OCI-LY3 (cell line): ENCODE measurements around the gene OBSCN.

Experiments used
- H2AFZ ChIP-seq: fragments of 200-600, 300-600 bp; shearing (Covaris generic); 2 replicates; pipeline ENCODE4 v1.6.0; 2014; ENCODE audit warnings: antibody characterized with exemption, low read depth, low read length
- H3K27ac ChIP-seq: fragments of 200-600, 300-600 bp; sonication (generic); 2 replicates; pipeline ENCODE4 v1.5.1; 2014; ENCODE audit warnings: mild to moderate bottlenecking, low read length, moderate library complexity, mixed read lengths
- H3K27me3 ChIP-seq: fragments of 200-600, 300-600 bp; sonication (generic); 2 replicates; pipeline ENCODE4 v1.6.1; 2014; ENCODE audit warnings: low read depth, low read length, mixed read lengths
- H3K36me3 ChIP-seq: fragments of 200-600, 300-600 bp; sonication (generic); replicated peaks from 2 replicates; pipeline ENCODE3; 2014; ENCODE audit warnings: low read depth, low read length, mixed read lengths
- H3K4me1 ChIP-seq: fragments of 300-600, 200-600 bp; sonication (generic); 2 replicates; pipeline ENCODE4 v1.6.1; 2014; ENCODE audit warnings: low read length, mixed read lengths
- H3K4me2 ChIP-seq: fragments of 200-600, 300-600 bp; sonication (generic); 2 replicates; pipeline ENCODE4 v1.6.1; 2014; ENCODE audit warnings: low read length, mixed read lengths
- H3K4me3 ChIP-seq: fragments of 300-600, 200-600 bp; sonication (generic); 2 replicates; pipeline ENCODE4 v1.5.1; 2014; ENCODE audit warnings: antibody characterized with exemption, mild to moderate bottlenecking, low read length, moderate library complexity
- H3K79me2 ChIP-seq: fragments of 300-600, 200-600 bp; shearing (Covaris generic); 2 replicates; pipeline ENCODE4 v1.6.1; 2014; ENCODE audit warnings: mild to moderate bottlenecking, low read length, mixed read lengths
- H3K9ac ChIP-seq: fragments of 300-600, 200-600 bp; shearing (Covaris generic); 2 replicates; pipeline ENCODE4 v1.6.0; 2014; ENCODE audit warnings: mild to moderate bottlenecking, low read length, moderate library complexity
- H3K9me3 ChIP-seq: fragments of 200-600, 300-600 bp; shearing (Covaris generic); 2 replicates; pipeline ENCODE4 v1.6.1; 2014; ENCODE audit warnings: low read length, mixed read lengths; ENCODE audit not compliant: insufficient read depth
- H4K20me1 ChIP-seq: fragments of 200-600, 300-600 bp; sonication (generic); 2 replicates; pipeline ENCODE4 v1.6.1; 2016; ENCODE audit warnings: low read length, mixed read lengths; ENCODE audit not compliant: insufficient read depth
- CTCF ChIP-seq: fragments of 200-600, 300-600 bp; sonication (generic); IDR thresholded peaks from 2 replicates; pipeline ENCODE4 v1.5.1; 2014; ENCODE audit warnings: antibody characterized with exemption, low read length, low read depth
- EZH2phosphoT487 ChIP-seq: fragments of 200-600 bp; shearing (Covaris generic); IDR thresholded peaks from 2 replicates; pipeline ENCODE4 v1.6.1; 2018; ENCODE audit warnings: antibody characterized with exemption, mixed run types, low read depth

Gene OBSCN

GRCh38 chr1:228334226-228334935, 126.5 kb downstream of the OBSCN start:
- Histone ChIP-seq H4K20me1 (no peaks in the 10 kb centered on the region), H3K4me3 (no peak overlapping the region), H3K36me3 (no peaks in the 10 kb centered on the region), H3K79me2 (no peaks in the 10 kb centered on the region), H3K4me2 (no peak overlapping the region), H3K9ac (no peak overlapping the region), H3K4me1 (no peaks in the 10 kb centered on the region), H3K27ac (no peak overlapping the region), H3K9me3 (no peaks in the 10 kb centered on the region), H2AFZ (no peak overlapping the region), H3K27me3 (no peaks in the 10 kb centered on the region)
- no peak for TF ChIP-seq CTCF
- no peak for TF ChIP-seq EZH2phosphoT487

- Histone ChIP-seq H3K9ac (no peak overlapping the region), H3K79me2 (no peaks in the 10 kb centered on the region), H3K36me3 (no peaks in the 10 kb centered on the region), H4K20me1 (no peaks in the 10 kb centered on the region), H3K4me2 (no peak overlapping the region), H3K27ac (no peak overlapping the region), H3K4me3 (no peak overlapping the region), H3K4me1 (no peaks in the 10 kb centered on the region), H3K27me3 (no peaks in the 10 kb centered on the region), H2AFZ (no peak overlapping the region), H3K9me3 (no peaks in the 10 kb centered on the region)
- no peak for TF ChIP-seq CTCF
- TF ChIP-seq EZH2phosphoT487 = no peak
Measured at GRCh38 chr1:228334954-228335353, 127.1 kb downstream of the OBSCN start.

GRCh38 chr1:228335406-228336307, 127.8 kb downstream of the OBSCN start:
- Histone ChIP-seq H3K27ac (no peak overlapping the region), H2AFZ (no peak overlapping the region; the same call in 1 of the 2 replicates), H3K4me3 (no peak overlapping the region), H3K9ac (no peak overlapping the region), H3K4me2 (no peak overlapping the region), H3K79me2 (no peaks in the 10 kb centered on the region), H3K36me3 (no peaks in the 10 kb centered on the region), H3K27me3 (no peaks in the 10 kb centered on the region), H3K9me3 (no peaks in the 10 kb centered on the region), H4K20me1 (no peaks in the 10 kb centered on the region), H3K4me1 (no peaks in the 10 kb centered on the region)
- no peak for TF ChIP-seq CTCF
- TF ChIP-seq EZH2phosphoT487 = no peak

GRCh38 chr1:228336308-228337030, 128.6 kb downstream of the OBSCN start:
- Histone ChIP-seq H4K20me1 (no peaks in the 10 kb centered on the region), H3K79me2 (no peaks in the 10 kb centered on the region), H3K4me3 (no peak overlapping the region), H3K4me1 (no peaks in the 10 kb centered on the region), H3K4me2 (no peak overlapping the region), H3K27me3 (no peaks in the 10 kb centered on the region), H3K27ac (no peak overlapping the region), H3K36me3 (no peaks in the 10 kb centered on the region), H3K9me3 (no peaks in the 10 kb centered on the region), H2AFZ (no peak overlapping the region), H3K9ac (no peak overlapping the region)
- TF ChIP-seq EZH2phosphoT487 (no peak), CTCF (no peak)
